Stomach (tissue), 4 donors: ENCODE data around the gene ANP32B.

Experiments
- POLR2A ChIP-seq, 4 donors: fragments of 450-650 bp; IDR thresholded peaks; one replicate each; pipeline ENCODE4 v1.6.1; 2016; ENCODE audit warnings: antibody characterized with exemption in 4 of 4, control low read depth in 2 of 4, mild to moderate bottlenecking in 1 of 4, moderate library complexity in 1 of 4
- POLR2AphosphoS5 ChIP-seq, 3 donors: sonication (generic); formaldehyde crosslinking; IDR thresholded peaks; one replicate each; pipeline ENCODE4 v1.6.1; 2016; ENCODE audit warnings: antibody characterized with exemption in 3 of 3
- TF ChIP-seq, protein P1 (sequence below), 7 experiments: fragments of 450-650 bp in 4 of 7; fragments of 200-600 bp in 3 of 7; sonication (generic) in 3 of 7; IDR thresholded peaks; one replicate each; pipeline ENCODE4 v1.5.1; 2016 to 2019; ENCODE audit warnings: antibody characterized with exemption in 7 of 7, control low read depth in 2 of 7, mild to moderate bottlenecking in 1 of 7

DNA sequence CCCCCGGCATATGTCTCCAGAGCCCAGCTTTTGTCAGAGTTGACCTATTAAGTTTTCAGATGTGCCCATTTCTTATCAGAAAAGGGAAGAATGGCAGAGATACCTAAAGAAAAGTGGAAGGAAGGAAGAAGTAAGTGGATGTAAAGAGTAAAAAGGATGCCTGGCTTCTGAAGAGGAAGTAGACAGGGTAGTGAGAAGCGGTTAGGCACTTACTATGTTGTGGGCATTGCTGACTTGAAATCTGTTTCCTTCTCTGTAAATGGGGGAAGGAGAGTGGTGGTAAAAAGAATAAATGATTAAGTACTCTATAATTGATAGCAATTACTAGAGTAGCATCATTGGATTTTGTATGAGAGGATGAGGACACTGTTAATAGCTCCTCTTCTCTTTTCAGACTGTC is 9.9 kb downstream of the ANP32B start:
- TF ChIP-seq, protein P1, sequence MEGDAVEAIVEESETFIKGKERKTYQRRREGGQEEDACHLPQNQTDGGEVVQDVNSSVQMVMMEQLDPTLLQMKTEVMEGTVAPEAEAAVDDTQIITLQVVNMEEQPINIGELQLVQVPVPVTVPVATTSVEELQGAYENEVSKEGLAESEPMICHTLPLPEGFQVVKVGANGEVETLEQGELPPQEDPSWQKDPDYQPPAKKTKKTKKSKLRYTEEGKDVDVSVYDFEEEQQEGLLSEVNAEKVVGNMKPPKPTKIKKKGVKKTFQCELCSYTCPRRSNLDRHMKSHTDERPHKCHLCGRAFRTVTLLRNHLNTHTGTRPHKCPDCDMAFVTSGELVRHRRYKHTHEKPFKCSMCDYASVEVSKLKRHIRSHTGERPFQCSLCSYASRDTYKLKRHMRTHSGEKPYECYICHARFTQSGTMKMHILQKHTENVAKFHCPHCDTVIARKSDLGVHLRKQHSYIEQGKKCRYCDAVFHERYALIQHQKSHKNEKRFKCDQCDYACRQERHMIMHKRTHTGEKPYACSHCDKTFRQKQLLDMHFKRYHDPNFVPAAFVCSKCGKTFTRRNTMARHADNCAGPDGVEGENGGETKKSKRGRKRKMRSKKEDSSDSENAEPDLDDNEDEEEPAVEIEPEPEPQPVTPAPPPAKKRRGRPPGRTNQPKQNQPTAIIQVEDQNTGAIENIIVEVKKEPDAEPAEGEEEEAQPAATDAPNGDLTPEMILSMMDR (IDR thresholded peaks at IDR 0.05): no peak
- no peak for TF ChIP-seq POLR2AphosphoS5 (IDR thresholded peaks at IDR 0.05)
- no peak for TF ChIP-seq POLR2A (IDR thresholded peaks at IDR 0.05)
